ENCODE results near the gene ERBB2. TPM values are rescaled to one million over a fixed set of nuclear protein-coding genes. Genes with fewer than 3 reads are reported as not detected.

ERBB2 gene
- total RNA-seq, 2 experiments from 2014 or later, result 5.9 to 6.3 TPM

- POLR2A ChIA-PET, result interaction anchor here (0.7 to 1.2 kb wide), 2 partner anchors 12 to 55 kb away, joined by 3 to 4 read pairs; partner anchors contain the start of genes MIEN1 and PGAP3
- intact Hi-C loops (cut with micrococcal nuclease), result no loop called here
These were observed 24.3 kb upstream of the ERBB2 start for GRCh38 chr17:39675390-39676082.

GRCh38 chr17:39676198-39676819 is 23.6 kb upstream of the ERBB2 start:
- H3K4me3 Mint-ChIP-seq, result no peak overlapping the region

More at GRCh38 chr17:39675390-39676082, 24.3 kb upstream of the ERBB2 start:
- Mint-ChIP-seq H3K36me3 (no peaks in the 10 kb centered on the region), H3K9me3 (no peaks in the 10 kb centered on the region), H3K4me3 (no peak overlapping the region), H3K4me1 (ENCODE audit: low read depth) (peaks cover 54% of the 10 kb centered on the region), H3K27ac (peak overlapping the region; percentile 19), H3K27me3 (peaks cover 2% of the 10 kb centered on the region)
- DNase-seq, result no peak
- CTCF ChIA-PET, result interaction anchor here (1.0 to 4.3 kb wide), 4 partner anchors 10 to 55 kb away, joined by 4 to 19 read pairs (median 4); partner anchors contain the start of genes MIEN1 and TCAP

GRCh38 chr17:39677072-39677471 is 22.8 kb upstream of the ERBB2 start:
- CTCF ChIA-PET, result interaction anchor here (1.3 to 4.3 kb wide), 2 partner anchors 11 to 23 kb away, joined by 3 to 19 read pairs; no protein-coding TSS in a partner anchor
- H3K4me1 Mint-ChIP-seq (ENCODE audit: low read depth), result peaks cover 59% of the 10 kb centered on the region

More at GRCh38 chr17:39676198-39676819, 23.6 kb upstream of the ERBB2 start:
- no peaks in the 10 kb centered on the region for H3K36me3 Mint-ChIP-seq
- H3K27ac Mint-ChIP-seq, result peak overlapping the region; percentile 19
- peaks cover 2% of the 10 kb centered on the region for H3K27me3 Mint-ChIP-seq
- CTCF ChIA-PET, result interaction anchor here (1.0 to 4.3 kb wide), 4 partner anchors 10 to 54 kb away, joined by 4 to 19 read pairs (median 4); partner anchors contain the start of genes MIEN1 and TCAP
- POLR2A ChIA-PET, result interaction anchor here (1.2 kb wide), 1 partner anchor 54 kb away, joined by 3 read pairs; the partner anchor contains the start of gene MIEN1
- peak; percentile 67 for DNase-seq
- intact Hi-C loops (cut with micrococcal nuclease), result no loop called here
- H3K4me1 Mint-ChIP-seq (ENCODE audit: low read depth), result peaks cover 61% of the 10 kb centered on the region
- no peaks in the 10 kb centered on the region for H3K9me3 Mint-ChIP-seq

DNA sequence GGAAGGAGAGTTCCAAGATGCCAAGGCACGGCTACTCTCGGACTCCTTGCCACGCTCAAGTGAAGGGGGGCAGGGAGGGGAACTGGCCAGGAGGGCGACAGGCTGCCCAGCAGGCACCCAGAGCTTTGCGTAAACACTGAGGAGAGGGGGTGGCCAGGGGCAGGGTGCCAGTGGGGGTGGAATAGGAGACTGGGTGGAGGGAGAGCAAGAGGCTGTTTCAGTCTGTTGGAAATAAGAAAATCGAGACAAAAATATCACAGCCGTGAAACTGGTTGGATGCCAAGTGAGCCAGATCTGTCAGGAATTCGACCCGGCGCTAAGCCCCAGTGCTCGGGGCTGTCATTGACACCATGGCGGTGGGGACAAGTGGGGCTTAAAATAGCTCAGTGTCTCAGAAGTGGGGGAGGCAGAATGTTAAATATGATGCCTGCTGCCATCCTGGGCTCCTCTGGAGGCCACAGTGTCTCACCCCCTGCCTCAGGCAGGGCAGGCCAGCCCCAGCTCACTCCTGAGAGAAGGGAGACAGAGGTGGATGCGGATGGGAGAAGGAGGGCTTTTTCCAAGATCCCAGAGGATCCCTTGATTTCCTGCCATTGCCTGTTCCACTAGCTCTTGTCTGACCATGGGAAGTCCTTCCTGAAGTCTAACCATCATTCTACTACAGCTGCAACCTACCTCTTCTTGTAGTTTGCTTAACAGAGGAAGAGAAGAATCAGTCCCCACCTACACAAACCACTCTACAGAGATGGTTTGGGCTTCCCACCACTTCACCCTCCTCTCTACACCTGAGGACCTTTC is 22.1 kb upstream of the ERBB2 start:
- Mint-ChIP-seq H3K27ac (no peak overlapping the region), H3K4me3 (no peak overlapping the region), H3K27me3 (no peaks in the 10 kb centered on the region), H3K9me3 (no peaks in the 10 kb centered on the region), H3K36me3 (peaks cover 2% of the 10 kb centered on the region), H3K4me1 (ENCODE audit: low read depth) (peaks cover 59% of the 10 kb centered on the region)
- intact Hi-C loops (cut with micrococcal nuclease), result loop anchor here (2.0 kb wide), 1 partner anchor 19 kb away; no protein-coding TSS in a partner anchor
- ChIA-PET CTCF (interaction anchor here (1.3 to 4.3 kb wide), 5 partner anchors 9 to 184 kb away, joined by 3 to 19 read pairs (median 4); partner anchors contain the start of genes PGAP3 and PNMT), POLR2A (interaction anchor here (1.1 to 1.6 kb wide), 2 partner anchors 10 to 13 kb away, joined by 3 to 8 read pairs; partner anchors contain the start of genes PGAP3 and TCAP)
- no peak for DNase-seq

More at GRCh38 chr17:39677072-39677471, 22.8 kb upstream of the ERBB2 start:
- no peaks in the 10 kb centered on the region for H3K27me3 Mint-ChIP-seq
- no peak overlapping the region for H3K27ac Mint-ChIP-seq
- no peak for DNase-seq
- H3K9me3 Mint-ChIP-seq, result no peaks in the 10 kb centered on the region
- H3K4me3 Mint-ChIP-seq, result no peak overlapping the region
- H3K36me3 Mint-ChIP-seq, result no peaks in the 10 kb centered on the region
- POLR2A ChIA-PET, result interaction anchor here (1.6 kb wide), 1 partner anchor 11 kb away, joined by 8 read pairs; the partner anchor contains the start of gene PGAP3
- intact Hi-C loops (cut with micrococcal nuclease), result no loop called here

GRCh38 chr17:39678340-39679116 is 21.3 kb upstream of the ERBB2 start:
- intact Hi-C loops (cut with micrococcal nuclease), result loop anchor here (2.0 kb wide), 1 partner anchor 20 kb away; no protein-coding TSS in a partner anchor
- ChIA-PET CTCF (interaction anchor here (1.1 to 4.3 kb wide), 10 partner anchors 7 to 183 kb away, joined by 3 to 19 read pairs (median 5); partner anchors contain the start of genes MIEN1, PGAP3 and PNMT), POLR2A (interaction anchor here (1.1 to 1.6 kb wide), 2 partner anchors 10 to 14 kb away, joined by 3 to 8 read pairs; partner anchors contain the start of genes PGAP3 and TCAP)
- H3K9me3 Mint-ChIP-seq, result no peaks in the 10 kb centered on the region
- peaks cover 7% of the 10 kb centered on the region for H3K36me3 Mint-ChIP-seq
- no peak overlapping the region for H3K4me3 Mint-ChIP-seq
- peak overlapping the region; percentile 88 for H3K27ac Mint-ChIP-seq
- DNase-seq, result peak; percentile 31
- no peaks in the 10 kb centered on the region for H3K27me3 Mint-ChIP-seq
- peaks cover 59% of the 10 kb centered on the region for H3K4me1 Mint-ChIP-seq (ENCODE audit: low read depth)

DNA sequence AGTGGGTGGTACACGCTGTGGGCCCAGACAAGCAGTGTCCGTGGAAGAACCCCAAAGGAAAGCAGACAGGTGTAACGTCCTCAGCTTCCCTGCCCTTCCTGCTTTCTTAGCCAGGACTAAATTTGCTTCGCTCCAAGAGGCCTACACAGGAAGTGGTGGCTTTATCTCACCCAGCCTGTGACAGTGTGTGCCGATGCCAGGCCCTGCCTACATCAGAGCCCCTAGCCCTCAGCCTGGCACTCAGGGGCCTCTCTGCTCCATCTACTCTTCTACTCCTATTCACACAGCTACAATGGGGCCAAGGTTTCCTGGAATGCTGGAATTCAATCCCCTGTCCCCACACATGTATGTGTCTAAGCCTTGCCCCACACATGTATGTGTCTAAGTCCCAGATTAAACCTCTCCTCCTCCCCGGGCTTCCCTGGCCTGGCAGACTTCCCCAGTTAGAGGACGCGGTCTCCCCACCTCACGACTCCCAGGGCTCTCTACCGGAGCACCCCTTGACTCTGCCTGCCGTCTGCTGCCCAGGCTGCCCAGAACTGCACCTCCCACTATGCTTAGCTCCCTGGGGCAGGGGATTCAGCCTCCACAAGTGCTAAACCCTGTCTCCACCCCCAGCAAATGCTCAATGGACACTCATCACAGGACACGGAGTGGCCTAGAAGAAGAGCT is 20.2 kb upstream of the ERBB2 start:
- H3K27me3 Mint-ChIP-seq, result no peaks in the 10 kb centered on the region
- peaks cover 10% of the 10 kb centered on the region for H3K36me3 Mint-ChIP-seq
- ChIA-PET CTCF (interaction anchor here (1.1 to 2.9 kb wide), 8 partner anchors 8 to 182 kb away, joined by 3 to 18 read pairs (median 5); partner anchors contain the start of genes MIEN1, PGAP3 and PNMT), POLR2A (no interaction called here)
- peak overlapping the region; percentile 88 for H3K27ac Mint-ChIP-seq
- intact Hi-C loops (cut with micrococcal nuclease), result loop anchor here (2.0 kb wide), 1 partner anchor 21 kb away; no protein-coding TSS in a partner anchor
- H3K9me3 Mint-ChIP-seq, result no peaks in the 10 kb centered on the region
- DNase-seq, result peak; percentile 59
- H3K4me1 Mint-ChIP-seq (ENCODE audit: low read depth), result peaks cover 59% of the 10 kb centered on the region
- no peak overlapping the region for H3K4me3 Mint-ChIP-seq

- intact Hi-C loops (cut with micrococcal nuclease), result no loop called here
- no peak for DNase-seq
- ChIA-PET CTCF (interaction anchor here (1.7 kb wide), 1 partner anchor 15 kb away, joined by 6 read pairs; the partner anchor contains the start of gene PNMT), POLR2A (no interaction called here)
- H3K36me3 Mint-ChIP-seq, result peaks cover 10% of the 10 kb centered on the region
- H3K9me3 Mint-ChIP-seq, result no peaks in the 10 kb centered on the region
- H3K4me3 Mint-ChIP-seq, result no peak overlapping the region
- no peak overlapping the region for H3K27ac Mint-ChIP-seq
- no peaks in the 10 kb centered on the region for H3K27me3 Mint-ChIP-seq
- peaks cover 37% of the 10 kb centered on the region for H3K4me1 Mint-ChIP-seq (ENCODE audit: low read depth)
These were observed 16.4 kb upstream of the ERBB2 start for GRCh38 chr17:39683295-39683939.

- no peak for DNase-seq
- intact Hi-C loops (cut with micrococcal nuclease), result loop anchor here (5.0 kb wide), 4 partner anchors 47 to 183 kb away; partner anchors contain the start of genes MIEN1, STARD3 and ZPBP2
- Mint-ChIP-seq H3K27me3 (no peaks in the 10 kb centered on the region), H3K4me1 (ENCODE audit: low read depth) (peaks cover 34% of the 10 kb centered on the region), H3K36me3 (peaks cover 10% of the 10 kb centered on the region), H3K27ac (no peak overlapping the region), H3K4me3 (no peak overlapping the region), H3K9me3 (no peaks in the 10 kb centered on the region)
- POLR2A ChIA-PET, result no interaction called here
- CTCF ChIA-PET, result interaction anchor here (0.7 kb wide), 1 partner anchor 30 kb away, joined by 3 read pairs; no protein-coding TSS in a partner anchor
These were observed 15.3 kb upstream of the ERBB2 start for GRCh38 chr17:39684369-39685192.

- Mint-ChIP-seq H3K4me3 (peak overlapping the region; percentile 92), H3K4me1 (ENCODE audit: low read depth) (peaks cover 18% of the 10 kb centered on the region), H3K27ac (peak overlapping the region; percentile 84), H3K9me3 (no peaks in the 10 kb centered on the region), H3K36me3 (peaks cover 10% of the 10 kb centered on the region), H3K27me3 (no peaks in the 10 kb centered on the region)
- no peak for DNase-seq
- intact Hi-C loops (cut with micrococcal nuclease), result loop anchor here (5.0 kb wide), 4 partner anchors 45 to 180 kb away; partner anchors contain the start of genes MIEN1, STARD3 and ZPBP2
- ChIA-PET POLR2A (interaction anchor here (1.4 to 1.5 kb wide), 2 partner anchors 12 to 42 kb away, joined by 4 to 7 read pairs; no protein-coding TSS in a partner anchor), CTCF (interaction anchor here (1.0 to 3.0 kb wide), 3 partner anchors 43 to 293 kb away, joined by 3 to 12 read pairs (median 4); partner anchors contain the start of genes MIEN1 and PSMD3)
These were observed 12.7 kb upstream of the ERBB2 start for GRCh38 chr17:39687101-39687545.

Data from activated CD4-positive, alpha-beta memory T cell treated with anti-CD3 and anti-CD28 coated beads for 36 hours (primary cell).